Measurements from ENCODE around the gene APBB2.

The APBB2 gene

GRCh38 chr4:40789771-40790170, 424.6 kb downstream of the APBB2 start:
- no peak for DNase-seq

- no peak for DNase-seq
These were observed 425.3 kb downstream of the APBB2 start for GRCh38 chr4:40789031-40789430.

- no peak for DNase-seq
These were observed 426.0 kb downstream of the APBB2 start for GRCh38 chr4:40788331-40788730.

DNA sequence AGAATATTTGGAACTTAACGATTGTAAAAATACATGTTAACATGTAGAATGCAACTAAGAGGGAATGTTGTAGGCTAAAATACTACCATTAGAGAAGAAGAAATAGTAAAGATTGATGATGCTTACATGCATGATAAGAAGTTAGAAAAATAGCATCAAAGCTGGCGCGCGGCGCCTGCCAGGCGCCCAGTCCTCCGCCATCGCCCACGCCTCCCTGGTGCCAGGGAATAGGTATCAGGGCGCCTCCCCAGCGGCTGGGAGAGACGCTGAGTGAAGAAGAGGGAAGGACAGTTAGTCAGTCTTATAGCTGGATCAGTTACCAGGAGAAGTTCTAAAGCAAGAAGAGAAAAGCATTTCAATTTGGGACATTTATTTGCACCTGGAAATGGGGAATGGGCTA, 428.6 kb downstream of the APBB2 start:
- no peak for DNase-seq

- DNase-seq: no peak
These were observed 431.5 kb downstream of the APBB2 start for GRCh38 chr4:40782876-40783275.

- DNase-seq: no peak
These were observed 436.3 kb downstream of the APBB2 start for GRCh38 chr4:40778090-40778489.

DNA sequence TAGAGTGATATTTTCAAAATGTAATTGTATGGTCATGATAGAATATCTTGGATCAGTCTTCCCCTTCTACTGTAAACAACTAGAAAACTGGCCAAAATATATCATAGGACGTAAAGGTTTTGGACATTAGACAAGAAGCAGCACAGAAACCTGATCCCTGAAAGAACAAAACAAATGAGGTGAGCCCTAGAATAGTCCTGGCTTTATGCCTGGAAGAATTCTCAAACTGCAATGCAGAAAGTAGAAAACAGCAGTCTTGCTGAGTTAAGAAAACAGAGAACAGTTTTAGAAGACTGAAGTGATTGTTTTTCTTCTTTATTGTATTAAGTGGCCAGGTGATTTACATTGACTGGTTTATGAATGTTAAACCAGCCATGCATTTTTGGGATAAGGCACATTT, 445.1 kb downstream of the APBB2 start:
- DNase-seq: no peak

- no peak for DNase-seq
These were observed 451.1 kb downstream of the APBB2 start for GRCh38 chr4:40763228-40763716.
